WTC11 (cell line): Measurements from ENCODE around the gene LAMA2.

Source experiments
- ARID4B ChIP-seq: sonication (generic); formaldehyde crosslinking; IDR thresholded peaks from 2 replicates; pipeline ENCODE4 v1.8.0; 2023; ENCODE audit warnings: missing genetic modification reagents, mild to moderate bottlenecking, borderline replicate concordance
- CTCF ChIP-seq: fragments of 200-600 bp; IDR thresholded peaks from 2 replicates; pipeline ENCODE4 v1.8.0; 2022; ENCODE audit warnings: antibody characterized with exemption
- ELF4 ChIP-seq: sonication (generic); formaldehyde crosslinking; IDR thresholded peaks from 2 replicates; pipeline ENCODE4 v1.8.1; 2022; ENCODE audit warnings: low read depth, mild to moderate bottlenecking, moderate library complexity, missing genetic modification reagents
- ESRRA ChIP-seq: sonication (generic); formaldehyde crosslinking; IDR thresholded peaks from 2 replicates; pipeline ENCODE4 v1.8.1; 2022; ENCODE audit warnings: mild to moderate bottlenecking, missing genetic modification reagents, borderline replicate concordance
- NFYB ChIP-seq: sonication (generic); formaldehyde crosslinking; conservative IDR thresholded peaks from 2 replicates; pipeline ENCODE4 v1.8.0; 2022; ENCODE audit warnings: low read depth, missing genetic modification reagents
- OVOL2 ChIP-seq: fragments of 250-450 bp; sonication (Bioruptor Pico); IDR thresholded peaks from 2 replicates; pipeline ENCODE4 v1.9.0; 2021; ENCODE audit warnings: mild to moderate bottlenecking, borderline replicate concordance
- SMAD3 ChIP-seq: sonication (generic); formaldehyde crosslinking; IDR thresholded peaks from 2 replicates; pipeline ENCODE4 v1.8.0; 2022; ENCODE audit warnings: missing genetic modification reagents, mild to moderate bottlenecking, borderline replicate concordance
- SMAD4 ChIP-seq: sonication (generic); formaldehyde crosslinking; IDR thresholded peaks from 2 replicates; pipeline ENCODE4 v1.8.0; 2022; ENCODE audit warnings: mild to moderate bottlenecking, missing genetic modification reagents
- USF1 ChIP-seq: sonication (generic); formaldehyde crosslinking; IDR thresholded peaks from 2 replicates; pipeline ENCODE4 v1.8.0; 2022; ENCODE audit warnings: mild to moderate bottlenecking, missing genetic modification reagents
- ZSCAN18 ChIP-seq: fragments of 250-450 bp; sonication (Bioruptor Pico); IDR thresholded peaks from 2 replicates; pipeline ENCODE4 v2.1.2; 2022; ENCODE audit warnings: mild to moderate bottlenecking, moderate library complexity

- TF ChIP-seq CTCF (no peak), SMAD4 (CRISPR knock-in tag) (no peak), ESRRA (CRISPR knock-in tag) (no peak), ZSCAN18 (no peak), USF1 (CRISPR knock-in tag) (no peak), NFYB (CRISPR knock-in tag) (no peak), OVOL2 (CRISPR knock-in tag) (no peak), ARID4B (no peak), SMAD3 (CRISPR knock-in tag) (no peak), ELF4 (no peak)
Measured at GRCh38 chr6:129120856-129121638, 238.1 kb downstream of the LAMA2 start.
